Loucy (cell line): Measurements from ENCODE around the gene PGAP6.
"Not testable (repeated sequence)": the region's sequence is repeated elsewhere in the genome, so short reads cannot be mapped to it uniquely, and the experiment has no call there.

ENCODE experiments used
- H2AFZ ChIP-seq: fragments of 200-600 bp; sonication (generic); 2 replicates; pipeline ENCODE4 v1.6.0; 2016; ENCODE audit warnings: antibody characterized with exemption, mild to moderate bottlenecking, low read length, moderate library complexity
- H3F3A ChIP-seq: fragments of 200-600 bp; 2 replicates; pipeline ENCODE4 v1.6.0; 2016; ENCODE audit warnings: antibody characterized with exemption, low read depth, mild to moderate bottlenecking
- H3K27me3 ChIP-seq: fragments of 200-600 bp; sonication (generic); 2 replicates; pipeline ENCODE4 v1.6.1; 2014; ENCODE audit warnings: low read length, mild to moderate bottlenecking; ENCODE audit not compliant: insufficient read depth, poor library complexity, severe bottlenecking
- H3K36me3 ChIP-seq: fragments of 200-600 bp; sonication (generic); 2 replicates; pipeline ENCODE4 v1.6.1; 2016; ENCODE audit warnings: low read length; ENCODE audit not compliant: insufficient read depth
- H3K4me1 ChIP-seq: fragments of 200-600 bp; sonication (generic); 2 replicates; pipeline ENCODE4 v1.5.1; 2014; ENCODE audit warnings: low read length, mild to moderate bottlenecking; ENCODE audit not compliant: insufficient read depth, poor library complexity, severe bottlenecking
- H3K4me2 ChIP-seq: fragments of 200-600 bp; sonication (generic); 2 replicates; pipeline ENCODE4 v1.6.0; 2014; ENCODE audit warnings: antibody characterized with exemption, low read length, low read depth, mild to moderate bottlenecking; ENCODE audit not compliant: poor library complexity, severe bottlenecking
- H3K4me3 ChIP-seq: fragments of 200-600 bp; sonication (generic); 2 replicates; pipeline ENCODE4 v1.5.1; 2014; ENCODE audit warnings: low read length, mild to moderate bottlenecking, mixed read lengths; ENCODE audit not compliant: poor library complexity, severe bottlenecking
- H3K79me2 ChIP-seq: fragments of 200-600 bp; sonication (generic); 2 replicates; pipeline ENCODE4 v1.6.1; 2014; ENCODE audit warnings: low read length; ENCODE audit not compliant: insufficient read depth
- H3K9ac ChIP-seq: fragments of 200-600 bp; sonication (generic); 2 replicates; pipeline ENCODE4 v1.6.0; 2014; ENCODE audit warnings: mild to moderate bottlenecking, low read depth, low read length, moderate library complexity; ENCODE audit not compliant: poor library complexity, severe bottlenecking
- H3K9me2 ChIP-seq: fragments of 200-600 bp; sonication (generic); replicated peaks from 2 replicates; pipeline ENCODE4 v1.6.1; 2016; ENCODE audit warnings: low read depth, low read length, mixed read lengths
- H3K9me3 ChIP-seq: fragments of 200-600 bp; sonication (generic); 2 replicates; pipeline ENCODE4 v1.6.1; 2014; ENCODE audit warnings: mild to moderate bottlenecking, antibody characterized with exemption, low read length, low read depth; ENCODE audit not compliant: insufficient read depth
- H4K20me1 ChIP-seq: fragments of 200-600 bp; sonication (generic); 2 replicates; pipeline ENCODE4 v1.6.0; 2014; ENCODE audit warnings: antibody characterized with exemption, low read length, mild to moderate bottlenecking; ENCODE audit not compliant: insufficient read depth, poor library complexity, severe bottlenecking
- EZH2phosphoT487 ChIP-seq: fragments of 200-600 bp; IDR thresholded peaks from 2 replicates; pipeline ENCODE4 v1.6.1; 2018; ENCODE audit warnings: antibody characterized with exemption, mild to moderate bottlenecking, moderate library complexity, borderline replicate concordance
- TF ChIP-seq, protein P1 (sequence below): fragments of 200-600 bp; sonication (generic); conservative IDR thresholded peaks from 2 replicates; pipeline ENCODE4 v1.5.1; 2014; ENCODE audit warnings: mild to moderate bottlenecking, antibody characterized with exemption, low read length

Gene PGAP6

DNA sequence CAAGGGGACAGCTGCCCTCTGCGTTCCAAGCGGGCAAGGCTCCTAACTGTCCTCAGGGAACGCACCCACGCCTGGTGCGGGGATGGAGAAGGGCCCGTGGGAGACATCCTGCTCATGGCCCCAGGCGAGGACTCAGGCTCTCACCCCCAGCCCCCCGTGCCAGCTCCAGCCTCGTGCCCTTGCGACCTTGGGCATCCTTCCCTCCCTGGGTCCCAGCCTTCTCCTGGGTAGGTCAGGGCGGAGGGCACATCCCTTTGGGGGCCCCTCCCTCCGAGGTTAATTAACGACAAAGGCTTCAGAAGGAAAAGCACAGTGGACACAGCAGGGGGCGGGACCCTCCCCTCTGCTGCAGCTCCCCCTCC, 3.0 kb downstream of the PGAP6 start:
- H3K9ac ChIP-seq: no peak overlapping the region
- H3K9me2 ChIP-seq: no peaks in the 10 kb centered on the region
- H3K4me3 ChIP-seq: no peak overlapping the region
- H2AFZ ChIP-seq: no peak overlapping the region
- no peak for TF ChIP-seq EZH2phosphoT487
- TF ChIP-seq, protein P1, sequence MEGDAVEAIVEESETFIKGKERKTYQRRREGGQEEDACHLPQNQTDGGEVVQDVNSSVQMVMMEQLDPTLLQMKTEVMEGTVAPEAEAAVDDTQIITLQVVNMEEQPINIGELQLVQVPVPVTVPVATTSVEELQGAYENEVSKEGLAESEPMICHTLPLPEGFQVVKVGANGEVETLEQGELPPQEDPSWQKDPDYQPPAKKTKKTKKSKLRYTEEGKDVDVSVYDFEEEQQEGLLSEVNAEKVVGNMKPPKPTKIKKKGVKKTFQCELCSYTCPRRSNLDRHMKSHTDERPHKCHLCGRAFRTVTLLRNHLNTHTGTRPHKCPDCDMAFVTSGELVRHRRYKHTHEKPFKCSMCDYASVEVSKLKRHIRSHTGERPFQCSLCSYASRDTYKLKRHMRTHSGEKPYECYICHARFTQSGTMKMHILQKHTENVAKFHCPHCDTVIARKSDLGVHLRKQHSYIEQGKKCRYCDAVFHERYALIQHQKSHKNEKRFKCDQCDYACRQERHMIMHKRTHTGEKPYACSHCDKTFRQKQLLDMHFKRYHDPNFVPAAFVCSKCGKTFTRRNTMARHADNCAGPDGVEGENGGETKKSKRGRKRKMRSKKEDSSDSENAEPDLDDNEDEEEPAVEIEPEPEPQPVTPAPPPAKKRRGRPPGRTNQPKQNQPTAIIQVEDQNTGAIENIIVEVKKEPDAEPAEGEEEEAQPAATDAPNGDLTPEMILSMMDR: no peak
- no peaks in the 10 kb centered on the region for H3K36me3 ChIP-seq
- no peak overlapping the region for H3K4me2 ChIP-seq
- H3F3A ChIP-seq: no peaks in the 10 kb centered on the region
- H3K9me3 ChIP-seq: no peaks in the 10 kb centered on the region
- H3K79me2 ChIP-seq: peaks cover 21% of the 10 kb centered on the region
- peaks cover 18% of the 10 kb centered on the region for H3K4me1 ChIP-seq
- H3K27me3 ChIP-seq: no peaks in the 10 kb centered on the region
- no peaks in the 10 kb centered on the region for H4K20me1 ChIP-seq

DNA sequence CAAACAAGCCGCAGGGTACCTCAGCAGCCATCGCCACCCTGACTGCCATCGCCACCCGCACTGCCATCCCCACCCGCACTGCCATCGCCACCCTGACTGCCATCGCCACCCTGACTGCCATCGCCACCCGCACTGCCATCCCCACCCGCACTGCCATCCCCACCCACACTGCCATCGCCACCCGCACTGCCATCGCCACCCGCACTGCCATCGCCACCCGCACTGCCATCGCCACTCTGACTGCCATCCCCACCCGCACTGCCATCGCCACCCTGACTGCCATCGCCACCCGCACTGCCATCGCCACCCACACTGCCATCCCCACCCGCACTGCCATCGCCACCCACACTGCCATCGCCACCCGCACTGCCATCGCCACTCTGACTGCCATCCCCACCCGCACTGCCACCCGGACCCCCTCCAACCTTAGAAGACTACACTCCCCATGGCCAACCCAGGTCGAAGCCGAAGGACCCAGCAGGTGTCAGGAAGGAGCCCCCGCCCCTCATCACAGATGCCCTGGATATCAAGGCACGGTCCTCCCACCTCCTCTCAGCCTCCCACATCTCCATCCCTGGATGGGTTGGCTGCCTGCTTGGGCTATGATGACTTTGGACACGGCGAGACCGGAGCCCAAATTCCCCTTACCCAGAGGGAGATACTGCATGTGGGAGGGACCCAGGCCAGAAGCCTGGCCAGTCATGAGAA, 3.5 kb downstream of the PGAP6 start:
- H3K4me1 ChIP-seq: peaks cover 17% of the 10 kb centered on the region
- not testable (repeated sequence) for H2AFZ ChIP-seq, H3K36me3 ChIP-seq, H3F3A ChIP-seq, H3K4me3 ChIP-seq, H3K9me3 ChIP-seq, H3K27me3 ChIP-seq, H3K9me2 ChIP-seq, H3K4me2 ChIP-seq, H3K9ac ChIP-seq, H4K20me1 ChIP-seq
- H3K79me2 ChIP-seq: peaks cover 21% of the 10 kb centered on the region

DNA sequence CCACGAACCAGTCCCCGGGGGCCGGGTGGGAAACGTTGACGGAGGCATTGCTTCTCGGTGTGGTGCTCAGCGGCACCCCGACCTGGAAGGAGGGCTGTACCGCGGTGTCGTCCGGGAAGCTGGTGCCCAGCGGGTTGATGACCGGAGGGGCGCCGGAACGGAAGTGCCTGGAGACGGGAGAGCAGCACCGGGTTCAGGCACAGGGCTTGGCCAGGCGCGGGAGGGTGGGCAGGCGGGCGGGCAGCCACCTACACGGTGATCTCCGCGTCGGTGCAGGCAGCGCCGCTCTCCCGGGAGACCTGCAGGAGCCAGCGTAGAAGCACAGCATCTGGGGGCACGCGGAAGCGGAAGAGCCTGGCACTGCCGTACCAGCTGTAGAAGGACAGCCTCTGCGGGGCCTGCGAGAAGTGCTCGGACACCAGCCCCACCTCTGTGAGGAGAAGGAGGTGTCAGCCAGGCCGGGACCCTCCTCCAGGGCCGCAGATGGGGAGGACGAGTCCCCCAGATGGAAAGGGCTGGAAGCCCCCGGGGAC, 4.3 kb downstream of the PGAP6 start:
- Histone ChIP-seq H3K9me2 (no peaks in the 10 kb centered on the region), H3K79me2 (peaks cover 21% of the 10 kb centered on the region), H3K4me3 (no peak overlapping the region), H3K27me3 (no peaks in the 10 kb centered on the region), H2AFZ (no peak overlapping the region), H3K4me2 (no peak overlapping the region), H4K20me1 (no peaks in the 10 kb centered on the region), H3F3A (no peaks in the 10 kb centered on the region), H3K36me3 (no peaks in the 10 kb centered on the region), H3K9me3 (no peaks in the 10 kb centered on the region), H3K4me1 (peaks cover 11% of the 10 kb centered on the region), H3K9ac (no peak overlapping the region)
- TF ChIP-seq, protein P1: no peak
- no peak for TF ChIP-seq EZH2phosphoT487
